ENCODE measurements around the gene RPS6KL1. TPM values are rescaled to one million over a fixed set of nuclear protein-coding genes. Genes with fewer than 3 reads are reported as not detected.

Gene RPS6KL1
- total RNA-seq, 1 experiment from 2014 or later, result 18.8 TPM

- Histone ChIP-seq H2AK5ac (ENCODE audit: insufficient read length, low read length) (no peak overlapping the region), H3K4me1 (ENCODE audit: insufficient read depth, low read length) (no peaks in the 10 kb centered on the region), H2BK12ac (ENCODE audit: insufficient read length, low read depth, low read length) (no peak overlapping the region), H3K4ac (ENCODE audit: low read depth, low read length) (no peak overlapping the region), H3K79me2 (ENCODE audit: insufficient read depth, low read length) (no peaks in the 10 kb centered on the region), H3K23me2 (ENCODE audit: insufficient read length, low read depth, low read length, poor library complexity, severe bottlenecking) (no peaks in the 10 kb centered on the region), H2BK120ac (ENCODE audit: low read depth, low read length, poor library complexity, severe bottlenecking) (no peak overlapping the region), H4K8ac (replicated peaks; ENCODE audit: insufficient read length, low read depth, low read length) (no peak overlapping the region), H3T11ph (ENCODE audit: low read length) (no peak overlapping the region), H2BK20ac (ENCODE audit: low read depth, low read length, poor library complexity, severe bottlenecking) (no peak overlapping the region), H3K4me2 (ENCODE audit: insufficient read depth, insufficient read length, low read length) (no peak overlapping the region), H2BK5ac (ENCODE audit: insufficient read length, low read length) (no peak overlapping the region), H3K14ac (ENCODE audit: insufficient read depth, low read length) (no peak overlapping the region), H2BK15ac (ENCODE audit: low read depth, low read length) (no peak overlapping the region), H4K91ac (ENCODE audit: insufficient read length, low read depth, low read length) (no peak overlapping the region), H3K27me3 (ENCODE audit: insufficient read depth, low read length) (no peaks in the 10 kb centered on the region), H2AFZ (ENCODE audit: low read length) (no peak overlapping the region), H3K18ac (ENCODE audit: insufficient read length, low read depth, low read length) (no peak overlapping the region), H3K79me1 (ENCODE audit: insufficient read depth, low read depth, low read length, poor library complexity, severe bottlenecking) (no peaks in the 10 kb centered on the region), H3K9me3 (ENCODE audit: control insufficient read depth, low read depth, low read length) (no peaks in the 10 kb centered on the region), H3K56ac (ENCODE audit: insufficient read length, low read depth, low read length) (no peak overlapping the region), H3K23ac (ENCODE audit: insufficient read length, low read depth, low read length) (no peak overlapping the region), H4K20me1 (ENCODE audit: control insufficient read depth, insufficient read depth, insufficient read length) (peaks cover 5% of the 10 kb centered on the region), H3K9ac (ENCODE audit: extremely low read depth, insufficient read length, low read length) (no peak overlapping the region), H3K27ac (ENCODE audit: insufficient read length, low read depth, low read length) (no peak overlapping the region), H4K5ac (ENCODE audit: insufficient read length, low read depth, low read length) (no peak overlapping the region)
- no CpG with 5 or more reads among the region's 5 CpGs for WGBS (ENCODE audit: extremely low coverage, insufficient read length, low lambda C conversion rate)
- Mint-ChIP-seq H3K27me3 (ENCODE audit: low read depth) (no peaks in the 10 kb centered on the region), H3K9me3 (no peaks in the 10 kb centered on the region), H3K27ac (no peak overlapping the region; a peak in 1 of 7 replicates), H3K4me1 (peaks cover 3 to 15% of the 10 kb centered on the region in 2 experiments), H3K4me3 (no peak overlapping the region), H3K36me3 (ENCODE audit: insufficient read depth in 1 of 3, low read depth in 3 of 3) (no peaks in the 10 kb centered on the region)
- no peak for DNase-seq
- TF ChIP-seq CTCF (conservative IDR thresholded peaks at IDR 0.05), result no peak; the same call in 2 of the 3 replicates
These were observed 23.7 kb upstream of the RPS6KL1 start for GRCh38 chr14:74946659-74947281.
